ENCODE data around the gene ZBTB45. TPM values are rescaled to one million over a fixed set of nuclear protein-coding genes. Genes with fewer than 3 reads are reported as not detected.

The ZBTB45 gene
- total and polyA plus RNA-seq, 9 of the 15 experiments (the other 6 are each of a cell fraction or from before 2014, with no cell fraction given) = 0.08 to 16.1 (median 1.8) TPM

DNA sequence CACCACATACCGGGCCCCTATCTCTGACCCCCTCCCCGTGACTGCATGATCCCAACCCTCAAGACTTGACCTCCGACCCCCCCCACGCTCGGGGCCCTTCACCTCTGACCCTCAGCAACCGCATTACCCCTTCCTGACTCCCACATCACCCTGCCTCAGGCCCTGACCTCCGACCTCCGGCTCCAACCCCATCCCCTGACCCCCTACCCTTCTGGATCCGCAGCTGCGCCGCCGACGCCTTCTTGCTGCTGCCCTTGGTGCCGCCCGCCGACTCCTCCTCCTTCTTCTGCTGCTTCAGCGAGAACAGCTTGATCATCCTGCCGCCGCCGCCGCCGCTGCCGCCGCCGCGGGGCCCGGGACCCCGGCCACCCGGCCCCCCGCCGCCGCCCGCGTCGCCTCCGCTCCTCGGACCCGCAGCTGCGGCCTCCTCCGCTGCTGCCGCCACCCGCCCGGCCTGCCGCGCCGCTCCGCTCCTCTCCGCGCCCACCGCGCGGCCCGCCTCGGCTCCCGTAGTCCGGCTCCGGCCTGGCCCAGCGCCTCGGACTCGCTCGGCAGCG is 38.5 kb upstream of the ZBTB45 start, which contains the start of gene UBE2M (continued):
- TF ChIP-seq, protein P1, sequence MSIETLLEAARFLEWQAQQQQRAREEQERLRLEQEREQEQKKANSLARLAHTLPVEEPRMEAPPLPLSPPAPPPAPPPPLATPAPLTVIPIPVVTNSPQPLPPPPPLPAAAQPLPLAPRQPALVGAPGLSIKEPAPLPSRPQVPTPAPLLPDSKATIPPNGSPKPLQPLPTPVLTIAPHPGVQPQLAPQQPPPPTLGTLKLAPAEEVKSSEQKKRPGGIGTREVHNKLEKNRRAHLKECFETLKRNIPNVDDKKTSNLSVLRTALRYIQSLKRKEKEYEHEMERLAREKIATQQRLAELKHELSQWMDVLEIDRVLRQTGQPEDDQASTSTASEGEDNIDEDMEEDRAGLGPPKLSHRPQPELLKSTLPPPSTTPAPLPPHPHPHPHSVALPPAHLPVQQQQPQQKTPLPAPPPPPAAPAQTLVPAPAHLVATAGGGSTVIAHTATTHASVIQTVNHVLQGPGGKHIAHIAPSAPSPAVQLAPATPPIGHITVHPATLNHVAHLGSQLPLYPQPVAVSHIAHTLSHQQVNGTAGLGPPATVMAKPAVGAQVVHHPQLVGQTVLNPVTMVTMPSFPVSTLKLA (conservative IDR thresholded peaks at IDR 0.05) = peak in 1 of 2 experiments; percentile 32; a peak in 1 of 4 replicates
- TF ChIP-seq RBM34 (IDR thresholded peaks at IDR 0.05; ENCODE audit: borderline replicate concordance, insufficient read depth, low read length) (no peak), ZBTB7A (IDR thresholded peaks at IDR 0.05; ENCODE audit: borderline replicate concordance, control insufficient read depth, low read depth, low read length) (peak; percentile 57; the same call in 1 of the 2 replicates), KAT7 (CRISPR knock-in tag; IDR thresholded peaks at IDR 0.05; ENCODE audit: borderline replicate concordance) (no peak), KLF16 (IDR thresholded peaks at IDR 0.05) (0 out of 2 replicates have a peak, but pooled peaks have one; percentile 13), KLF13 (tag; IDR thresholded peaks at IDR 0.05; ENCODE audit: borderline replicate concordance, low read depth) (no peak), POLR2AphosphoS5 (IDR thresholded peaks at IDR 0.05; ENCODE audit: control insufficient read depth, insufficient read depth, low read depth, low read length) (no peak), HMGN3 (IDR thresholded peaks at IDR 0.05; ENCODE audit: borderline replicate concordance, extremely low read depth, insufficient read length, low read depth, low read length) (peak; percentile 12), ZNF23 (CRISPR knock-in tag; IDR thresholded peaks at IDR 0.05) (no peak), CHCHD3 (CRISPR knock-in tag; IDR thresholded peaks at IDR 0.05) (no peak), DNMT1 (IDR thresholded peaks at IDR 0.05) (no peak), CXXC5 (CRISPR knock-in tag; IDR thresholded peaks at IDR 0.05) (peak; percentile 65), CBFA2T2 (conservative IDR thresholded peaks at IDR 0.05) (peak; percentile 65)
- TF ChIP-seq, protein P2, sequence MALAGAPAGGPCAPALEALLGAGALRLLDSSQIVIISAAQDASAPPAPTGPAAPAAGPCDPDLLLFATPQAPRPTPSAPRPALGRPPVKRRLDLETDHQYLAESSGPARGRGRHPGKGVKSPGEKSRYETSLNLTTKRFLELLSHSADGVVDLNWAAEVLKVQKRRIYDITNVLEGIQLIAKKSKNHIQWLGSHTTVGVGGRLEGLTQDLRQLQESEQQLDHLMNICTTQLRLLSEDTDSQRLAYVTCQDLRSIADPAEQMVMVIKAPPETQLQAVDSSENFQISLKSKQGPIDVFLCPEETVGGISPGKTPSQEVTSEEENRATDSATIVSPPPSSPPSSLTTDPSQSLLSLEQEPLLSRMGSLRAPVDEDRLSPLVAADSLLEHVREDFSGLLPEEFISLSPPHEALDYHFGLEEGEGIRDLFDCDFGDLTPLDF (CRISPR knock-in tag; IDR thresholded peaks at IDR 0.05) = no peak
- TF ChIP-seq, protein P3, sequence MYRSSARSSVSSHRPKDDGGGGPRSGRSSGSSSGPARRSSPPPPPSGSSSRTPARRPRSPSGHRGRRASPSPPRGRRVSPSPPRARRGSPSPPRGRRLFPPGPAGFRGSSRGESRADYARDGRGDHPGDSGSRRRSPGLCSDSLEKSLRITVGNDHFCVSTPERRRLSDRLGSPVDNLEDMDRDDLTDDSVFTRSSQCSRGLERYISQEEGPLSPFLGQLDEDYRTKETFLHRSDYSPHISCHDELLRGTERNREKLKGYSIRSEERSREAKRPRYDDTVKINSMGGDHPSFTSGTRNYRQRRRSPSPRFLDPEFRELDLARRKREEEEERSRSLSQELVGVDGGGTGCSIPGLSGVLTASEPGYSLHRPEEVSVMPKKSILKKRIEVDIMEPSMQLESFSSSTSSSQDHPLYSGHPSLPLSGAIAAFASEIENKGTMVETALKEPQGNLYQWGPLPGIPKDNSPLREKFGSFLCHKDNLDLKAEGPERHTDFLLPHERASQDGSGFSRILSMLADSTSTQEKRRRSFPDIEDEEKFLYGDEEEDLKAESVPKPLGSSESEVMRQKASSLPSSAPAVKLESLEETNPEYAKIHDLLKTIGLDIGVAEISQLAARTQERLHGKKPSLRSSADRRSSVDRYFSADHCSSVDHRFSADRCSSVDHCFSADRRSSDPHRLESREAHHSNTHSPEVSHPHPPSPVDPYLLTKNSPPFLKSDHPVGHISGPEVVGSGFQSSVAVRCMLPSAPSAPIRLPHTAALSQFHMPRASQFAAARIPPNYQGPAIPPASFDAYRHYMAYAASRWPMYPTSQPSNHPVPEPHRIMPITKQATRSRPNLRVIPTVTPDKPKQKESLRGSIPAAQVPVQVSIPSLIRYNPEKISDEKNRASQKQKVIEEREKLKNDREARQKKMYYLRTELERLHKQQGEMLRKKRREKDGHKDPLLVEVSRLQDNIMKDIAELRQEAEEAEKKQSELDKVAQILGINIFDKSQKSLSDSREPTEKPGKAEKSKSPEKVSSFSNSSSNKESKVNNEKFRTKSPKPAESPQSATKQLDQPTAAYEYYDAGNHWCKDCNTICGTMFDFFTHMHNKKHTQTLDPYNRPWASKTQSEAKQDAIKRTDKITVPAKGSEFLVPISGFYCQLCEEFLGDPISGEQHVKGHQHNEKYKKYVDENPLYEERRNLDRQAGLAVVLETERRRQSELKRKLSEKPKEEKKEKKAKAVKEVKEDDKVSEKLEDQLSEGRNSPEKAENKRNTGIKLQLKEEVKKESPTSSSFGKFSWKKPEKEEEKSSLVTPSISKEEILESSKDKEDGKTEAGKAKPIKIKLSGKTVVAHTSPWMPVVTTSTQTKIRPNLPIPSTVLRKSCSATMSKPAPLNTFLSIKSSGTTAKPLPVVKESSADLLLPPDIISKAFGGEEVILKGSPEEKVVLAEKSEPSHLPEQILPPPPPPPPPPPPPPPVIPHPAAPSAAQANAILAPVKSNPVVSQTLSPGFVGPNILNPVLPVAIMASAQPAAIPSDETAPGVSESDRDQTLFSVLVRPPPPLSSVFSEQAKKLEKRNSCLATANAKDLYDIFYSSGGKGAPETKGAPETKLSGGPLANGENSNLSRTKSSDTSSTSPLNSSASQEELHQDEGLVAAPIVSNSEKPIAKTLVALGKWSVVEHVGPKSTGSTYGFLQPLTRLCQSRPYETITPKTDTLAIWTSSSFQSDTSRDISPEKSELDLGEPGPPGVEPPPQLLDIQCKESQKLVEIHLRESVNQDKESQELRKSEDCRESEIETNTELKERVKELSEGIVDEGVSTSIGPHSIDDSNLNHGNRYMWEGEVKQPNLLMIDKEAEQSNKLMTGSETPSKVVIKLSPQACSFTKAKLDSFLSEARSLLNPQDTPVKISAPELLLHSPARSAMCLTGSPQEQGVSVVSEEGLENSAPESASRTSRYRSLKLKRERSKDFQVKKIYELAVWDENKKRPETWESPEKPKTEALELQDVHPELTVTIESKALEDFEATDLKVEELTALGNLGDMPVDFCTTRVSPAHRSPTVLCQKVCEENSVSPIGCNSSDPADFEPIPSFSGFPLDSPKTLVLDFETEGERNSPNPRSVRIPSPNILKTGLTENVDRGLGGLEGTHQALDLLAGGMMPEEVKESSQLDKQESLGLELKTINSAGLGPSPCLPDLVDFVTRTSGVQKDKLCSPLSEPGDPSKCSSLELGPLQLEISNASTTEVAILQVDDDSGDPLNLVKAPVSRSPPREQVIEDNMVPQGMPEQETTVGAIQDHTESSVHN (IDR thresholded peaks at IDR 0.05; ENCODE audit: borderline replicate concordance in 1 of 2, low read depth in 1 of 2) = no peak
- TF ChIP-seq, protein P4, sequence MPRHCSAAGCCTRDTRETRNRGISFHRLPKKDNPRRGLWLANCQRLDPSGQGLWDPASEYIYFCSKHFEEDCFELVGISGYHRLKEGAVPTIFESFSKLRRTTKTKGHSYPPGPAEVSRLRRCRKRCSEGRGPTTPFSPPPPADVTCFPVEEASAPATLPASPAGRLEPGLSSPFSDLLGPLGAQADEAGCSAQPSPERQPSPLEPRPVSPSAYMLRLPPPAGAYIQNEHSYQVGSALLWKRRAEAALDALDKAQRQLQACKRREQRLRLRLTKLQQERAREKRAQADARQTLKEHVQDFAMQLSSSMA (CRISPR knock-in tag; IDR thresholded peaks at IDR 0.05) = no peak

All from K562 (cell line).